Natural killer cell treated with Interleukin-12 subunit alpha and Interleukin-12 subunit beta and Interleukin-15 and Interleukin-18, amount 100 ng/mL, for 72 hours (primary cell): ENCODE results near the gene ALOX15B. TPM values are rescaled to one million over a fixed set of nuclear protein-coding genes. Genes with fewer than 3 reads are reported as not detected.

Experiments used
- ATAC-seq, 2 donors: fragments of 150-1000 bp; cut with Tn5 transposase in 1 of 2; sonication (Bioruptor Pico), chemical (Tn5 transposase) in 1 of 2; 2 replicates each; pipeline ENCODE4 v1.10.0; 2021
- DNase-seq: peaks from one replicate; pipeline ENCODE4 v3.0.0; 2022; ENCODE audit warnings: low spot score
- H3K27ac Mint-ChIP-seq, 2 donors: 1 replicate in 1 of 2; 2 replicates in 1 of 2; pipeline ENCODE4 v1.8.0; 2022; ENCODE audit warnings: mixed read lengths in 2 of 2, mild to moderate bottlenecking in 1 of 2, moderate library complexity in 1 of 2
- H3K27me3 Mint-ChIP-seq, 2 donors: 1 replicate in 1 of 2; 2 replicates in 1 of 2; pipeline ENCODE4 v1.8.0; 2022; ENCODE audit warnings: mixed read lengths in 2 of 2
- H3K36me3 Mint-ChIP-seq: one replicate; pipeline ENCODE4 v1.8.0; 2022; ENCODE audit warnings: mixed read lengths
- H3K4me1 Mint-ChIP-seq, 2 donors: 1 replicate in 1 of 2; 2 replicates in 1 of 2; pipeline ENCODE4 v1.8.0; 2022; ENCODE audit warnings: low read depth in 2 of 2, mixed read lengths in 2 of 2, mild to moderate bottlenecking in 1 of 2
- H3K4me3 Mint-ChIP-seq: one replicate; pipeline ENCODE4 v1.8.0; 2022; ENCODE audit warnings: mixed read lengths
- H3K9me3 Mint-ChIP-seq: 2 replicates; pipeline ENCODE4 v1.8.0; 2022; ENCODE audit warnings: mixed read lengths
- total RNA-seq, 2 donors: library from RNA; stranded (reverse); gene quantifications; one replicate each; pipeline ENCODE4 v1.2.3, GENCODE V29; 2022

Gene ALOX15B
- total RNA-seq, 2 donors from 2014 or later: not detected

- H3K4me1 Mint-ChIP-seq: peaks cover 0 to 8% of the 10 kb centered on the region in 2 donors
- no peaks in the 10 kb centered on the region for H3K9me3 Mint-ChIP-seq
- DNase-seq (no peak), ATAC-seq (no peak)
- H3K36me3 Mint-ChIP-seq: no peaks in the 10 kb centered on the region
- H3K27me3 Mint-ChIP-seq: peaks cover 19% of the 10 kb centered on the region in 2 donors
- H3K27ac Mint-ChIP-seq: no peak overlapping the region
- no peak overlapping the region for H3K4me3 Mint-ChIP-seq
These were observed 2.5 kb downstream of the ALOX15B start for GRCh38 chr17:8041249-8041928.

GRCh38 chr17:8041979-8042378, 3.1 kb downstream of the ALOX15B start:
- no peak overlapping the region for H3K27ac Mint-ChIP-seq

GRCh38 chr17:8044819-8045810, 6.3 kb downstream of the ALOX15B start:
- H3K27me3 Mint-ChIP-seq: peaks cover 5 to 6% of the 10 kb centered on the region in 2 donors
- ATAC-seq (no peak), DNase-seq (peak; percentile 35)
- peaks cover 0 to 8% of the 10 kb centered on the region in 2 donors for H3K4me1 Mint-ChIP-seq
- no peaks in the 10 kb centered on the region for H3K36me3 Mint-ChIP-seq
- no peaks in the 10 kb centered on the region for H3K9me3 Mint-ChIP-seq
- no peak overlapping the region for H3K27ac Mint-ChIP-seq
- no peak overlapping the region for H3K4me3 Mint-ChIP-seq

More at GRCh38 chr17:8041979-8042378, 3.1 kb downstream of the ALOX15B start:
- ATAC-seq (no peak), DNase-seq (no peak)
- no peaks in the 10 kb centered on the region for H3K9me3 Mint-ChIP-seq
- H3K36me3 Mint-ChIP-seq: no peaks in the 10 kb centered on the region
- peaks cover 0 to 8% of the 10 kb centered on the region in 2 donors for H3K4me1 Mint-ChIP-seq
- no peak overlapping the region for H3K4me3 Mint-ChIP-seq
- peaks cover 19% of the 10 kb centered on the region in 2 donors for H3K27me3 Mint-ChIP-seq

- Mint-ChIP-seq H3K4me1 (peaks cover 0 to 5% of the 10 kb centered on the region in 2 donors), H3K9me3 (no peaks in the 10 kb centered on the region), H3K4me3 (no peak overlapping the region), H3K27me3 (peaks cover 0 to under 1% of the 10 kb centered on the region in 2 donors), H3K36me3 (no peaks in the 10 kb centered on the region), H3K27ac (no peak overlapping the region)
- no peak for ATAC-seq
- no peak for DNase-seq
These were observed 7.6 kb downstream of the ALOX15B start for GRCh38 chr17:8046306-8046928.

- no peaks in the 10 kb centered on the region for H3K36me3 Mint-ChIP-seq
- no peaks in the 10 kb centered on the region for H3K27me3 Mint-ChIP-seq
- ATAC-seq (no peak), DNase-seq (peak; percentile 49)
- H3K27ac Mint-ChIP-seq: no peak overlapping the region
- no peak overlapping the region for H3K4me3 Mint-ChIP-seq
- no peaks in the 10 kb centered on the region for H3K9me3 Mint-ChIP-seq
- peaks cover 0 to 4% of the 10 kb centered on the region in 2 donors for H3K4me1 Mint-ChIP-seq
These were observed 8.3 kb downstream of the ALOX15B start for GRCh38 chr17:8046929-8047768.

- Mint-ChIP-seq H3K9me3 (no peaks in the 10 kb centered on the region), H3K4me3 (no peak overlapping the region), H3K27me3 (no peaks in the 10 kb centered on the region), H3K4me1 (peaks cover 0 to 4% of the 10 kb centered on the region in 2 donors), H3K36me3 (no peaks in the 10 kb centered on the region), H3K27ac (no peak overlapping the region)
- DNase-seq: peak; percentile 42
- no peak for ATAC-seq
These were observed 8.9 kb downstream of the ALOX15B start for GRCh38 chr17:8047769-8048110.

GRCh38 chr17:8048236-8048635, 9.4 kb downstream of the ALOX15B start:
- H3K27ac Mint-ChIP-seq: no peak overlapping the region
- no peaks in the 10 kb centered on the region for H3K36me3 Mint-ChIP-seq
- peaks cover 0 to 2% of the 10 kb centered on the region in 2 donors for H3K4me1 Mint-ChIP-seq
- ATAC-seq: no peak
- no peak overlapping the region for H3K4me3 Mint-ChIP-seq
- H3K27me3 Mint-ChIP-seq: no peaks in the 10 kb centered on the region
- peak; percentile 29 for DNase-seq
- H3K9me3 Mint-ChIP-seq: no peaks in the 10 kb centered on the region

GRCh38 chr17:8048736-8049135, 9.9 kb downstream of the ALOX15B start:
- Mint-ChIP-seq H3K9me3 (no peaks in the 10 kb centered on the region), H3K4me1 (no peaks in the 10 kb centered on the region), H3K36me3 (no peaks in the 10 kb centered on the region), H3K27me3 (no peaks in the 10 kb centered on the region), H3K27ac (no peak overlapping the region), H3K4me3 (no peak overlapping the region)
- ATAC-seq (no peak), DNase-seq (peak; percentile 54)

- no peak overlapping the region for H3K4me3 Mint-ChIP-seq
- H3K9me3 Mint-ChIP-seq: no peaks in the 10 kb centered on the region
- peak; percentile 5 for DNase-seq
- H3K27ac Mint-ChIP-seq: no peak overlapping the region
- H3K4me1 Mint-ChIP-seq: peaks cover 15 to 17% of the 10 kb centered on the region in 2 donors
- H3K27me3 Mint-ChIP-seq: no peaks in the 10 kb centered on the region
- H3K36me3 Mint-ChIP-seq: no peaks in the 10 kb centered on the region
- ATAC-seq: no peak
These were observed 13.0 kb downstream of the ALOX15B start for GRCh38 chr17:8051831-8052230.

- peak; percentile 44 for DNase-seq
- no peaks in the 10 kb centered on the region for H3K27me3 Mint-ChIP-seq
- H3K4me1 Mint-ChIP-seq: peaks cover 22 to 24% of the 10 kb centered on the region in 2 donors
- no peaks in the 10 kb centered on the region for H3K36me3 Mint-ChIP-seq
- ATAC-seq: no peak
- no peaks in the 10 kb centered on the region for H3K9me3 Mint-ChIP-seq
- no peak overlapping the region for H3K27ac Mint-ChIP-seq
- H3K4me3 Mint-ChIP-seq: no peak overlapping the region
These were observed 13.7 kb downstream of the ALOX15B start for GRCh38 chr17:8052256-8053252.

GRCh38 chr17:8053600-8053999, 14.7 kb downstream of the ALOX15B start:
- DNase-seq (peak; percentile 32), ATAC-seq (no peak)
- H3K27ac Mint-ChIP-seq: peak overlapping the region in 1 of 2 donors; percentile 60
- no peaks in the 10 kb centered on the region for H3K36me3 Mint-ChIP-seq
- H3K4me3 Mint-ChIP-seq: no peak overlapping the region
- peaks cover 0 to 1% of the 10 kb centered on the region in 2 donors for H3K27me3 Mint-ChIP-seq
- H3K4me1 Mint-ChIP-seq: peaks cover 26% of the 10 kb centered on the region in 2 donors
- no peaks in the 10 kb centered on the region for H3K9me3 Mint-ChIP-seq

- peaks cover 15 to 18% of the 10 kb centered on the region in 2 donors for H3K27me3 Mint-ChIP-seq
- peaks cover 26 to 30% of the 10 kb centered on the region in 2 donors for H3K4me1 Mint-ChIP-seq
- H3K9me3 Mint-ChIP-seq: no peaks in the 10 kb centered on the region
- peak overlapping the region; percentile 64 for H3K4me3 Mint-ChIP-seq
- ATAC-seq: no peak
- peak overlapping the region; percentile 55 to 86 for H3K27ac Mint-ChIP-seq
- no peak for DNase-seq
- no peaks in the 10 kb centered on the region for H3K36me3 Mint-ChIP-seq
These were observed 17.0 kb downstream of the ALOX15B start for GRCh38 chr17:8055851-8056231.
